ENCODE measurements around the gene HLCS. TPM values are rescaled to one million over a fixed set of nuclear protein-coding genes. Genes with fewer than 3 reads are reported as not detected.

The HLCS gene
- total RNA-seq, 3 donors from 2014 or later = 19.5 to 26.2 (median 20.3) TPM

DNA sequence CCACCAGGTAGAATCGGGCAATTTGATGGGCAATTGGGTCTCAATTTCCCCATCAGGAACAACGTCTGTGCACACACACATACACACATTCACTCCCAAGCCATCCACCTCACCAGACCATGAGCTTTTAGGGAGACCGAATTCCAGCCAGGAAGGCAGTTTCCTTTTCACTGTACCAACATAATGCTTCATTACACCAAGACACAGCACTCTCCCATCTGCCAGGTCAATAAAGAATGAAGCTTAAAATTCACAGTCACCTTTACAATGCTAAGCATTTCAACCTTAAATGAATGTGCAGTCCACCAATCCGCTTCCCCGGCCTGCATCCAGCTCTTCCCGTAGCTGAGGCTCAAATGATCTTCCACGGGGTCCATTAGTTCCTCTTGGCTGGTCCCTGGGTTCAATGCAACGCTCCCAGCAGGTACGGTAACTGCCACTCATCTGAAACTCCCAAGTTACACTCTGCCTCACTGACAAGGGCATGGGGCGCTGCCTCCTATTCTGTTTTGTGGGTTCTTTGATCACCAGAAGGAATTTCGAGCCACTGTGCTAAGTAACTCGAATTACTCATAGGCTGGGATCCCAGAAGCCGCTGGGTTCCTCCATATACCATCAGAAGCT is 162.5 kb downstream of the HLCS start:
- Histone ChIP-seq H3K27me3 (no peaks in the 10 kb centered on the region), H3K4me3 (no peak overlapping the region), H3K9me3 (no peaks in the 10 kb centered on the region), H3K27ac (no peak overlapping the region), H3K36me3 (no peaks in the 10 kb centered on the region), H3K4me1 (no peaks in the 10 kb centered on the region)
- TF ChIP-seq POLR2A (IDR thresholded peaks at IDR 0.05) = no peak
- no peak for DNase-seq (ENCODE audit: low spot score in 2 of 2)
- intact Hi-C loops (cut with DNase I; ENCODE audit: low total_unique reads) = no loop called here

DNA sequence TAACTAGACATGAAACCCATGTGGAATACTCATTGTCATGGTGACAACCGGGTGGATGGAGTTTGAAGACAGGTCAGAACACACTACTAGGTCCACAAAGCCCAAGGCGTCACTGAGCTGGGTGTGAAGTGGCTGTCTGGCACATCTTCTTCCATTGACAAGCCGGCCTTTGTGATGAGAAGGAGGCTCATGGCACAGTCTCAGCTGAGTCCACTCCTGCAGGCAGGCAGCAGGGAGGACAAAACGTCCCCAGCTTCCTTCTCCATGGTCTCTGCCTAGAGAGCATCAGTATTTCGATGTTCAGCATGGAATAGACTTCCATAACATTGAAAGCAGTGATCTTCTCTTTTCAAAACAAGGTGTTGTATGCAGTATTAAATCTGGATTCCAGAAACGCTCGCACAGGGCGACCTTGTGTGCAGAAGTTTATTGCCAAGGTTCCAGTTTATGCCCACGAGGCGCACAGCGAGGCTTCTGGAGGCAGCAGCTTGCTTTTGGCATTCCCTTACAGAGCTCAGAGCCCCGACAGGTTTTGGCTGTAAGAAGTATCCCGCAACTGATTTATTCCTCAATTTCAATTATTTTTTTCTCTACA is 163.3 kb downstream of the HLCS start:
- peaks cover 0 to 4% of the 10 kb centered on the region in 2 donors for H3K9me3 ChIP-seq
- no peak overlapping the region for H3K4me3 ChIP-seq
- no peak overlapping the region for H3K27ac ChIP-seq
- DNase-seq (ENCODE audit: low spot score in 2 of 2) = no peak
- H3K4me1 ChIP-seq = no peaks in the 10 kb centered on the region
- H3K27me3 ChIP-seq = no peaks in the 10 kb centered on the region
- H3K36me3 ChIP-seq = no peaks in the 10 kb centered on the region
- TF ChIP-seq POLR2AphosphoS5 (IDR thresholded peaks at IDR 0.05) (no peak), POLR2A (IDR thresholded peaks at IDR 0.05) (no peak)
- TF ChIP-seq, protein P1, sequence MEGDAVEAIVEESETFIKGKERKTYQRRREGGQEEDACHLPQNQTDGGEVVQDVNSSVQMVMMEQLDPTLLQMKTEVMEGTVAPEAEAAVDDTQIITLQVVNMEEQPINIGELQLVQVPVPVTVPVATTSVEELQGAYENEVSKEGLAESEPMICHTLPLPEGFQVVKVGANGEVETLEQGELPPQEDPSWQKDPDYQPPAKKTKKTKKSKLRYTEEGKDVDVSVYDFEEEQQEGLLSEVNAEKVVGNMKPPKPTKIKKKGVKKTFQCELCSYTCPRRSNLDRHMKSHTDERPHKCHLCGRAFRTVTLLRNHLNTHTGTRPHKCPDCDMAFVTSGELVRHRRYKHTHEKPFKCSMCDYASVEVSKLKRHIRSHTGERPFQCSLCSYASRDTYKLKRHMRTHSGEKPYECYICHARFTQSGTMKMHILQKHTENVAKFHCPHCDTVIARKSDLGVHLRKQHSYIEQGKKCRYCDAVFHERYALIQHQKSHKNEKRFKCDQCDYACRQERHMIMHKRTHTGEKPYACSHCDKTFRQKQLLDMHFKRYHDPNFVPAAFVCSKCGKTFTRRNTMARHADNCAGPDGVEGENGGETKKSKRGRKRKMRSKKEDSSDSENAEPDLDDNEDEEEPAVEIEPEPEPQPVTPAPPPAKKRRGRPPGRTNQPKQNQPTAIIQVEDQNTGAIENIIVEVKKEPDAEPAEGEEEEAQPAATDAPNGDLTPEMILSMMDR (IDR thresholded peaks at IDR 0.05) = no peak
- intact Hi-C loops (cut with DNase I; ENCODE audit: low total_unique reads) = no loop called here

- TF ChIP-seq POLR2A (IDR thresholded peaks at IDR 0.05) (no peak), POLR2AphosphoS5 (IDR thresholded peaks at IDR 0.05) (no peak)
- TF ChIP-seq, protein P1 (IDR thresholded peaks at IDR 0.05) = no peak
- Histone ChIP-seq H3K9me3 (peaks cover 8 to 14% of the 10 kb centered on the region in 2 donors), H3K4me3 (no peak overlapping the region), H3K36me3 (no peaks in the 10 kb centered on the region), H3K27me3 (no peaks in the 10 kb centered on the region), H3K4me1 (no peaks in the 10 kb centered on the region), H3K27ac (no peak overlapping the region)
- DNase-seq (ENCODE audit: low spot score in 2 of 2) = no peak
- intact Hi-C loops (cut with DNase I; ENCODE audit: low total_unique reads) = no loop called here
These were observed 165.7 kb downstream of the HLCS start for GRCh38 chr21:36800734-36801133.

DNA sequence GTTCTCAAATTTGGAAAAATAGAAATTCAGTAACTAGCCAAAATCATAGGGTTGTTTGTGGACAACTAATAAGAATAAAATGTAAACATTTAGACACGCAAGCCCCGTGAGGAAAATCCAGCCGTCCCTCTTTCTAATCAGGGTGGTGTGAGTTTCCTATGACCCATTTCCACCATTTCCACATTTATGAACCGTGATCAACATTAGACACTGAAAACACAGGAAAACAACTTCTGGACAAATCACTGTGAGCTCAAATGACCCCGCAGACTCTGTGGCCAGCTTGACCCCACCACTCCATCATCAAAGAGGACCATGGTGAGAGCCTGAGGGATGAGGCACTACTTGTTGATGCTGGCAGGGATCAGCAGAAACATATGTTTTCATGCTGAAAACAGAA is 166.6 kb downstream of the HLCS start:
- Histone ChIP-seq H3K9me3 (peaks cover 9 to 14% of the 10 kb centered on the region in 2 donors), H3K4me1 (no peaks in the 10 kb centered on the region), H3K36me3 (no peaks in the 10 kb centered on the region), H3K27ac (no peak overlapping the region), H3K27me3 (no peaks in the 10 kb centered on the region), H3K4me3 (no peak overlapping the region)
- TF ChIP-seq, protein P1 (IDR thresholded peaks at IDR 0.05) = no peak
- TF ChIP-seq POLR2AphosphoS5 (IDR thresholded peaks at IDR 0.05) (no peak), POLR2A (IDR thresholded peaks at IDR 0.05) (no peak)
- intact Hi-C loops (cut with DNase I; ENCODE audit: low total_unique reads) = no loop called here
- no peak for DNase-seq (ENCODE audit: low spot score in 2 of 2)

DNA sequence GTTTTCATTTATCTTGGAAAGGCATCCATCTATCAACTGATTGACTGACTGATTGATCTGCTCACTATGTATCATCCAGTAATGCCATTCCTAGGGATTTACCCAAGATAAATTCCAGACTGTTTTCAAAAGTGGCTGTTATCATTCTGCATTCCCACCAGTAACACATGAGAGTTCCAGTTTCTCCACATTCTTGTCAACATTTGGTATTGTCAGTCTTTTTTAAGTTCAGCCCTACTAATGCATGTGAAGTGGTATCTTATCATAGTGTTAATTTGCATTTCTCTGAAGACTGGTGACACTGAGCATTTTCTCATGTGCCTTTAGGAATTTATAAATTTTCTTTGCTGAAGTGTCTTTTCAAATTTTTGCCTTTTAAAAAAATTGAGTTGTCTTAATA is 168.0 kb downstream of the HLCS start:
- Histone ChIP-seq H3K27ac (no peak overlapping the region), H3K27me3 (no peaks in the 10 kb centered on the region), H3K36me3 (no peaks in the 10 kb centered on the region), H3K9me3 (peaks cover 9 to 14% of the 10 kb centered on the region in 2 donors), H3K4me3 (no peak overlapping the region), H3K4me1 (no peaks in the 10 kb centered on the region)
- no peak for DNase-seq (ENCODE audit: low spot score in 2 of 2)
- intact Hi-C loops (cut with DNase I; ENCODE audit: low total_unique reads) = no loop called here
- TF ChIP-seq, protein P1 (IDR thresholded peaks at IDR 0.05) = no peak
- TF ChIP-seq POLR2AphosphoS5 (IDR thresholded peaks at IDR 0.05) (no peak), POLR2A (IDR thresholded peaks at IDR 0.05) (no peak)

All from breast epithelium (tissue), 4 donors.